Neural cell (in vitro differentiated cells): ENCODE results near the gene IQGAP2. TPM values are rescaled to one million over a fixed set of nuclear protein-coding genes. Genes with fewer than 3 reads are reported as not detected.

Experiments
- H2AFZ ChIP-seq: fragments of 200-600, 300-800 bp; sonication (generic), shearing (Covaris generic); 2 replicates; pipeline ENCODE4 v1.6.0; 2014; ENCODE audit warnings: low read depth, mild to moderate bottlenecking, antibody characterized with exemption, low read length, moderate library complexity
- H3F3A ChIP-seq: fragments of 200-600 bp; shearing (Covaris generic); 2 replicates; pipeline ENCODE4 v1.6.1; 2016; ENCODE audit warnings: mild to moderate bottlenecking, moderate library complexity, mixed read lengths, antibody characterized with exemption, low read length; ENCODE audit not compliant: insufficient read depth, poor library complexity, severe bottlenecking
- H3K27ac ChIP-seq: fragments of 200-600, 300-800 bp; sonication (generic), shearing (Covaris generic); 2 replicates; pipeline ENCODE4 v1.5.1; 2014; ENCODE audit warnings: mild to moderate bottlenecking, low read length, moderate library complexity
- H3K27me3 ChIP-seq: fragments of 300-800, 200-600 bp; sonication (generic), shearing (Covaris generic); 2 replicates; pipeline ENCODE4 v1.6.0; 2014; ENCODE audit warnings: mild to moderate bottlenecking, low read depth, low read length, moderate library complexity; ENCODE audit not compliant: insufficient read depth
- H3K36me3 ChIP-seq: fragments of 300-800, 200-600 bp; sonication (generic), shearing (Covaris generic); 2 replicates; pipeline ENCODE4 v1.5.1; 2014; ENCODE audit warnings: mild to moderate bottlenecking, antibody characterized with exemption, low read length, moderate library complexity; ENCODE audit not compliant: insufficient read depth
- H3K4me2 ChIP-seq: fragments of 300-800, 200-600 bp; sonication (generic), shearing (Covaris generic); 2 replicates; pipeline ENCODE4 v1.6.0; 2014; ENCODE audit warnings: mild to moderate bottlenecking, low read length
- H3K4me3 ChIP-seq: fragments of 300-800, 200-600 bp; sonication (generic), shearing (Covaris generic); 2 replicates; pipeline ENCODE4 v1.5.1; 2014; ENCODE audit warnings: mild to moderate bottlenecking, low read length, moderate library complexity
- H3K79me2 ChIP-seq: fragments of 200-600 bp; shearing (Covaris generic); replicated peaks from 2 replicates; pipeline ENCODE4 v1.6.0; 2014; ENCODE audit warnings: mild to moderate bottlenecking, low read length, moderate library complexity; ENCODE audit not compliant: insufficient read depth
- H3K9ac ChIP-seq: fragments of 300-800, 200-600 bp; sonication (generic), shearing (Covaris generic); 2 replicates; pipeline ENCODE4 v1.6.1; 2016; ENCODE audit warnings: mild to moderate bottlenecking, low read length, mixed read lengths
- H3K9me2 ChIP-seq: fragments of 200-600 bp; shearing (Covaris generic); 2 replicates; pipeline ENCODE4 v1.6.1; 2016; ENCODE audit warnings: mild to moderate bottlenecking, low read length, mixed read lengths; ENCODE audit not compliant: insufficient read depth
- H3K9me3 ChIP-seq: fragments of 200-600, 300-800 bp; sonication (generic), shearing (Covaris generic); 2 replicates; pipeline ENCODE4 v1.6.1; 2016; ENCODE audit warnings: mild to moderate bottlenecking, mixed run types, low read length, moderate library complexity, mixed read lengths
- H4K20me1 ChIP-seq: fragments of 200-600 bp; shearing (Covaris generic); 2 replicates; pipeline ENCODE4 v1.6.1; 2016; ENCODE audit warnings: mild to moderate bottlenecking, mixed run types; ENCODE audit not compliant: insufficient read depth
- EP300 ChIP-seq: fragments of 450-650 bp; conservative IDR thresholded peaks from 2 replicates; pipeline ENCODE4 v1.6.1; 2014; ENCODE audit warnings: antibody characterized with exemption, mild to moderate bottlenecking, moderate library complexity; ENCODE audit not compliant: poor library complexity, severe bottlenecking
- EZH2 ChIP-seq: fragments of 200-600, 300-800 bp; shearing (Covaris generic), sonication (generic); IDR thresholded peaks from 2 replicates; pipeline ENCODE4 v1.6.1; 2014; ENCODE audit warnings: antibody characterized with exemption, low read length, borderline replicate concordance, mild to moderate bottlenecking; ENCODE audit not compliant: insufficient read depth, poor library complexity, severe bottlenecking
- MXI1 ChIP-seq: fragments of 450-650 bp; conservative IDR thresholded peaks from 2 replicates; pipeline ENCODE4 v1.6.1; 2014; ENCODE audit warnings: antibody characterized with exemption, mild to moderate bottlenecking; ENCODE audit not compliant: poor library complexity, severe bottlenecking
- POLR2AphosphoS5 ChIP-seq: IDR thresholded peaks from 2 replicates; pipeline ENCODE4 v1.6.1; 2012
- RAD21 ChIP-seq: fragments of 450-650 bp; conservative IDR thresholded peaks from 2 replicates; pipeline ENCODE4 v1.6.1; 2014; ENCODE audit warnings: antibody characterized with exemption, mild to moderate bottlenecking, moderate library complexity
- SMC3 ChIP-seq: fragments of 450-650 bp; conservative IDR thresholded peaks from 2 replicates; pipeline ENCODE4 v1.6.1; 2014; ENCODE audit warnings: antibody characterized with exemption, mild to moderate bottlenecking, moderate library complexity; ENCODE audit not compliant: poor library complexity
- TAF1 ChIP-seq: IDR thresholded peaks from 2 replicates; pipeline ENCODE4 v1.6.1; 2012; ENCODE audit warnings: low read depth
- polyA plus RNA-seq: library from polyadenylated mRNA; depleted of rRNA; stranded (reverse); fragments of >200 nt; gene quantifications from 2 replicates; pipeline ENCODE4 v1.2.3, GENCODE V29; 2014
- TF ChIP-seq, protein P1 (sequence below): IDR thresholded peaks from 2 replicates; pipeline ENCODE4 v1.6.1; 2012; ENCODE audit warnings: borderline replicate concordance
- TF ChIP-seq, protein P2 (sequence below): fragments of 450-650 bp; IDR thresholded peaks from 2 replicates; pipeline ENCODE4 v1.5.1; 2014; ENCODE audit warnings: antibody characterized with exemption, mild to moderate bottlenecking, moderate library complexity; ENCODE audit not compliant: poor library complexity, severe bottlenecking

IQGAP2 gene
- polyA plus RNA-seq, 1 donor from 2014 or later: 5.2 TPM

DNA sequence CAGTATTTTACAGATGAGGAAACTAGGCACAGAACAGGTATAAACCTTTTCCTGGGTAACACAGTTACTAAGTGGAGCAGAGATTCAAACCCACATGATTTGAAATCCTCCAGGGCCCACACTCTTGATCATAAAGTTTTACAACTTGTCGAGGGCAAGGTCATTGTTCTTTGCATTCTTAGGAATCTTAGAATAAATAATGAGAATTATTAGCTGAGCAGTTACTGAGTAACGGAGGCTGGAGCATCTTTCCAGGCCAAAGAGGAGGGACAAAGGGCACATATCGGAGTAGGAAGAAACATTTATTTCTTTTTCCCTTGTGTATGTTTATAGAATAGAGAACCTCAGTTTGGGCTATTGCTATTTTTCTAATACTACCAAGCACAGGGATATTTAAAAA, 285.8 kb downstream of the IQGAP2 start:
- no peaks in the 10 kb centered on the region for H3K36me3 ChIP-seq
- H3K4me2 ChIP-seq: no peak overlapping the region
- no peak overlapping the region for H2AFZ ChIP-seq

DNA sequence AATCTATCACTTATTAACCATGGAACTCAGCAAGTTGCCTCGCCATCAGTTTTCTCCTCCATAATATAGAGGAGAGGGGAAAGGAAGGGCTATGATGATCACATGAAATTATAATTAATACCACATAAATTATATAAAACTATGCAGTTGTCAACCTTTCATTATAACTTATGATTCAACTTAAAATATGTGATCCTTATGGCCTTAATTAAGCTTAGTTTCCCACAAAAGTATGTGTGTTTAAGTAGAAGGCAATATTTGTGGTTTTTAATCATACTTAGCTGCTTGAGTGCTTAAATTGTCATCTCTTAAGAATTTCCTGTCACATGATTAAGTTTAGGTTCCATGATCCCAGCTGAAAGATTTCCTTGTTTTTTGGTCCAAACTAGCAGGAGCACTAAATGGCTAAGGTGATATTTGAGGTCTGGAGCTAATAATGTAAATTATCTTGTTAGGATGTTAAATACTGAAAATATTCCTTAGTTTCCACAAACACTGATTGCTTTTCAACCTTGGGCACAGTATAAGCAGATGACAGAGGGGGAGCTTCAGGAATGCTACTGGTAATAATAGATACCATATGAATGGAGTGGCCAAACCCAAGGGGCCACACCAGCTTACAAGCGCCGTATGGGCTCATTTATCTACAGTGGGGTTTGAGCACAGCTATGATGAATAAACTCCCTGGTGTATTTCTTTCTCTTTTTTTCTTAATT, 286.4 kb downstream of the IQGAP2 start:
- no peaks in the 10 kb centered on the region for H3K9me3 ChIP-seq
- no peaks in the 10 kb centered on the region for H3F3A ChIP-seq
- no peak overlapping the region for H3K9ac ChIP-seq
- TF ChIP-seq MXI1 (no peak), POLR2AphosphoS5 (no peak), SMC3 (no peak), EZH2 (no peak), TAF1 (no peak), RAD21 (no peak), EP300 (no peak)
- TF ChIP-seq, protein P1, sequence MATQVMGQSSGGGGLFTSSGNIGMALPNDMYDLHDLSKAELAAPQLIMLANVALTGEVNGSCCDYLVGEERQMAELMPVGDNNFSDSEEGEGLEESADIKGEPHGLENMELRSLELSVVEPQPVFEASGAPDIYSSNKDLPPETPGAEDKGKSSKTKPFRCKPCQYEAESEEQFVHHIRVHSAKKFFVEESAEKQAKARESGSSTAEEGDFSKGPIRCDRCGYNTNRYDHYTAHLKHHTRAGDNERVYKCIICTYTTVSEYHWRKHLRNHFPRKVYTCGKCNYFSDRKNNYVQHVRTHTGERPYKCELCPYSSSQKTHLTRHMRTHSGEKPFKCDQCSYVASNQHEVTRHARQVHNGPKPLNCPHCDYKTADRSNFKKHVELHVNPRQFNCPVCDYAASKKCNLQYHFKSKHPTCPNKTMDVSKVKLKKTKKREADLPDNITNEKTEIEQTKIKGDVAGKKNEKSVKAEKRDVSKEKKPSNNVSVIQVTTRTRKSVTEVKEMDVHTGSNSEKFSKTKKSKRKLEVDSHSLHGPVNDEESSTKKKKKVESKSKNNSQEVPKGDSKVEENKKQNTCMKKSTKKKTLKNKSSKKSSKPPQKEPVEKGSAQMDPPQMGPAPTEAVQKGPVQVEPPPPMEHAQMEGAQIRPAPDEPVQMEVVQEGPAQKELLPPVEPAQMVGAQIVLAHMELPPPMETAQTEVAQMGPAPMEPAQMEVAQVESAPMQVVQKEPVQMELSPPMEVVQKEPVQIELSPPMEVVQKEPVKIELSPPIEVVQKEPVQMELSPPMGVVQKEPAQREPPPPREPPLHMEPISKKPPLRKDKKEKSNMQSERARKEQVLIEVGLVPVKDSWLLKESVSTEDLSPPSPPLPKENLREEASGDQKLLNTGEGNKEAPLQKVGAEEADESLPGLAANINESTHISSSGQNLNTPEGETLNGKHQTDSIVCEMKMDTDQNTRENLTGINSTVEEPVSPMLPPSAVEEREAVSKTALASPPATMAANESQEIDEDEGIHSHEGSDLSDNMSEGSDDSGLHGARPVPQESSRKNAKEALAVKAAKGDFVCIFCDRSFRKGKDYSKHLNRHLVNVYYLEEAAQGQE: no peak
- TF ChIP-seq, protein P2, sequence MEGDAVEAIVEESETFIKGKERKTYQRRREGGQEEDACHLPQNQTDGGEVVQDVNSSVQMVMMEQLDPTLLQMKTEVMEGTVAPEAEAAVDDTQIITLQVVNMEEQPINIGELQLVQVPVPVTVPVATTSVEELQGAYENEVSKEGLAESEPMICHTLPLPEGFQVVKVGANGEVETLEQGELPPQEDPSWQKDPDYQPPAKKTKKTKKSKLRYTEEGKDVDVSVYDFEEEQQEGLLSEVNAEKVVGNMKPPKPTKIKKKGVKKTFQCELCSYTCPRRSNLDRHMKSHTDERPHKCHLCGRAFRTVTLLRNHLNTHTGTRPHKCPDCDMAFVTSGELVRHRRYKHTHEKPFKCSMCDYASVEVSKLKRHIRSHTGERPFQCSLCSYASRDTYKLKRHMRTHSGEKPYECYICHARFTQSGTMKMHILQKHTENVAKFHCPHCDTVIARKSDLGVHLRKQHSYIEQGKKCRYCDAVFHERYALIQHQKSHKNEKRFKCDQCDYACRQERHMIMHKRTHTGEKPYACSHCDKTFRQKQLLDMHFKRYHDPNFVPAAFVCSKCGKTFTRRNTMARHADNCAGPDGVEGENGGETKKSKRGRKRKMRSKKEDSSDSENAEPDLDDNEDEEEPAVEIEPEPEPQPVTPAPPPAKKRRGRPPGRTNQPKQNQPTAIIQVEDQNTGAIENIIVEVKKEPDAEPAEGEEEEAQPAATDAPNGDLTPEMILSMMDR: no peak
- no peak overlapping the region for H3K4me2 ChIP-seq
- H3K27me3 ChIP-seq: no peaks in the 10 kb centered on the region
- no peaks in the 10 kb centered on the region for H4K20me1 ChIP-seq
- no peak overlapping the region for H3K27ac ChIP-seq
- no peaks in the 10 kb centered on the region for H3K9me2 ChIP-seq
- no peak overlapping the region for H3K4me3 ChIP-seq
- no peaks in the 10 kb centered on the region for H3K36me3 ChIP-seq
- no peaks in the 10 kb centered on the region for H3K79me2 ChIP-seq
- H2AFZ ChIP-seq: no peak overlapping the region

More for the DNA sequence above, 285.8 kb downstream of the IQGAP2 start:
- H3K79me2 ChIP-seq: no peaks in the 10 kb centered on the region
- H3K9ac ChIP-seq: no peak overlapping the region
- H4K20me1 ChIP-seq: no peaks in the 10 kb centered on the region
- H3K4me3 ChIP-seq: no peak overlapping the region
- TF ChIP-seq, protein P1: no peak
- TF ChIP-seq EZH2 (no peak), MXI1 (no peak), POLR2AphosphoS5 (no peak), EP300 (no peak), TAF1 (no peak), SMC3 (no peak)
- TF ChIP-seq, protein P2: no peak
- H3K27ac ChIP-seq: no peak overlapping the region
- H3K9me2 ChIP-seq: no peaks in the 10 kb centered on the region
- H3K27me3 ChIP-seq: no peaks in the 10 kb centered on the region
- H3F3A ChIP-seq: no peaks in the 10 kb centered on the region
- H3K9me3 ChIP-seq: no peaks in the 10 kb centered on the region
